ENCODE results near the gene FAM89B.

FAM89B gene

GRCh38 chr11:65575568-65576231, 3.4 kb downstream of the FAM89B start, which contains the start of gene EHBP1L1:
EHBP1L1 (plus strand) TSS chr11:65576053; CDS start chr11:65576303, 250 bp downstream.
- DNase-seq, result no peak

- DNase-seq, result no peak
Measured at GRCh38 chr11:65576232-65576866, 4.0 kb downstream of the FAM89B start.

DNA sequence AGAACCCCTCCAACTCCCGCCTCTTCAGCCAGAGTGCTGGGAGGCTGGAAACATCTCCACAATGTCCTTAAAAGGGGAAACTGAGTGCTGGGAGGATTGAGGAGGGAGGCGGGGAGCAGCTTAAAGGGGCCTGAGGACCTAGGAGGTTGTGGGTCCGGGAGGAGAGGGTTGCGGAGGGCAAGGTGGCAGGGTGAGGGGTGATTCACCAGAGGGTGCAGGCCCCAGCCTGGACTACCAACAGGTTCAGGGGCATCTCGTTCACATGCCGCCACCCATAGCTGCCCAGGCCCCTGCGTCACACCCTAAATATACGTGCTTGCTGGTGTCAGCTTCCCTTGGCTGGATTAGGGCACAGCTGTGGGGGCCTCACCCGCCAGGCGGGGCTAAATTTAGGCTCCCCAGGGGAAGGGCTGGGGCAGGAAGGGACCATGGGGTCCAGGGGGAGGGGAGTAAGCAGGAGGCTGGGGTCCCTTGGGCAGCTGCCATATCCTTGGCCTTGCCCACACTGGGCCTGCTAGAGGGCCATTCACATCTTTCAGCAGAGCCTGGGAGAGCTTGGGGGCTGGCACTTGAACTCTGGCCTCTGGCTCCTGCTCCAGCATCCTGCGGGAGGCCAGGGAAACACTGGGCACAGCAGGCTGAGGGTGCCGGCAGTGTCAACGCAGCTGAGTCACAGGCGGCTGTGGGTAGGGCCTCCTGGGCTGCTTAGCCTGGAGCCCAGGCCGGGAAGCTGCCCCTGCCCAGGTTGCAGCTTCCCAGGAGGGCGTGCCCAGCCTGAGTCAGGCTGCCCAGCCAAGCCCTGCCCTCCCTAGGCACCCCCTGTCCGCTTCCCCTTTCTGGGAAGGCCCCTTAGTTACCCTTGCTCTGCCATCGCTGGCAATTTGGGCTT, 4.8 kb downstream of the FAM89B start:
- no peak for DNase-seq

- no peak for DNase-seq
Measured at GRCh38 chr11:65577756-65578109, 5.4 kb downstream of the FAM89B start.

GRCh38 chr11:65578134-65578533, 5.8 kb downstream of the FAM89B start:
- DNase-seq, result no peak

DNA sequence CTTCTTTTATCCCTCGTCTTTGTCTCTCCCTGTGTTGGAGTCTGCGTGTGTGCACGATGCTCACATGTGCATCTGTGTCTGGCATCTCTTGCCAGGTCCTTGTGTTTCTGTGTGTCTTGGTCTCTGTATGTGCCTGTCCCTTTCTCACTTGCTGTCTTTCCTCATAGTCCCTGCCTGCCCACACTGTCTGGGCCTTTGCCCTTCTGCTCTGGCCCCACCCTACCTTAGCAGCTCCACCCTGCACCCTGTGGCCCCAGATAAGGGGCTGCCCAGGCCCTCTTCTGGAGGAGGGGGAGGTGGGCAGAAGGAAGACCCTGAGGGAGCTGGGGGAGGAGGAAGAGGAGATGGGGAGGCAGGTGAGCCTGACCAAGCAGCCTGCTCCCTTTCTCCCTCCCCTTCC, 6.3 kb downstream of the FAM89B start:
- no peak for DNase-seq

- no peak for DNase-seq
Measured at GRCh38 chr11:65579291-65579690, 7.0 kb downstream of the FAM89B start.

- no peak for DNase-seq
Measured at GRCh38 chr11:65580031-65580692, 7.8 kb downstream of the FAM89B start.

- no peak for DNase-seq
Measured at GRCh38 chr11:65580756-65581155, 8.4 kb downstream of the FAM89B start.

DNA sequence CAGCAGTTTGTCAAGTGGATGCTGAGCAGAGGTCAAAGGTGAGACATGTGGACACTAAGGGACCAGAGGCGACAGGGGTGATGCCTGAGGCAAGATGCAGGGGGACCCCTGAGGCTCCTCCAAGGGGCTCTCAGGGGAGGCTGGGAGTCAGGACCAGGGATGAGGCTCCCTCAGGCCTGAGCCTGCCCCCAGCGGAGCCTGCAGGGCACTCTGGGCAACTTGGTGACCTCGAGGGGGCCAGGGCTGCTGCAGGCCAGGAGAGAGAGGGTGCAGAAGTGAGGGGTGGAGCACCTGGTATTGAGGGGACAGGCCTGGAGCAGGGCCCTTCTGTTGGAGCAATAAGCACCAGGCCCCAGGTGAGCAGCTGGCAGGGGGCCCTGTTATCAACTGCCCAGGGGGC, 9.6 kb downstream of the FAM89B start:
- no peak for DNase-seq

GRCh38 chr11:65583589-65583988, 11.3 kb downstream of the FAM89B start:
- no peak for DNase-seq

- no peak for DNase-seq
Measured at GRCh38 chr11:65584106-65584505, 11.8 kb downstream of the FAM89B start.

GRCh38 chr11:65584723-65585171, 12.4 kb downstream of the FAM89B start:
- no peak for DNase-seq

- DNase-seq, result no peak
Measured at GRCh38 chr11:65585396-65586246, 13.3 kb downstream of the FAM89B start.

DNA sequence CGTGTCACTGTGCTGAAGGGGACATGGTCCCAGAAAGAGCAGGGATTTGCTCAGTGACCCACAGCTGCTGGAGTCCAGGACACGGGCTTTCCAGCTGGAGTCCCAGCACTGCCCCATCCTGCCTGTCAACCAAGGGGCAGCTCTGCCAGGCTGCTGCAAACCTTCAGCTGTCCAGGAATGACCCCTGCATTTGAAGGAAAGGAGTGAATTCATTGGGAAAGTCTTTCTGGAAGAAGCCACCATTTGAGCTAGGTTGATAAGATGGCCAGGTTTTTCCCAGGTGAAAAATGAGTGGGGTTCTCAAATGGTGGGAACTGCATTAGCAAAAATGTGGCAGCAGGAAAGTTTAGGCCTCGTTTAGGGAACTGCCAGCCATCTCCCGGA, 13.9 kb downstream of the FAM89B start:
- no peak for DNase-seq

DNA sequence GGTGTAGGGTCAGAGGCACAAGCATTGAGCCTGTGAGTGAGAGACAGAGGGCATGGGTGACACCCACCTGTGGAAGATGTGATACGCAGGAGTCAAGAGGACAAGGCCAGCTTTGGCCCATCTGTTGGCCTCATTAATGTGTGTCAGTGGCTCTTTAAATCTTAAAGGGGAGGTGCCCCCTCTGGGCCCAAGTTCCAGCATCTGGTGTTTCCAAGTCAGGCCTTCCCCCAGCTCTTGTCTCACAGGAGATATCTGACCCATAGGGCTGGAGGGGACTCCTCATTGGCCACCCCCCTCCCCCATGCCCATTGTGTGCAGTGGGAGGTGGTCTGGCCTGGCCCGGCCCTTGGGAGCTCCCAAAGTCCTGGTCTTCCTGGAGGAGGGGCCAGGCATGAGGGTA, 14.3 kb downstream of the FAM89B start:
- no peak for DNase-seq

- peak; percentile 13 for DNase-seq
Measured at GRCh38 chr11:65588199-65589054, 16.1 kb downstream of the FAM89B start.

DNA sequence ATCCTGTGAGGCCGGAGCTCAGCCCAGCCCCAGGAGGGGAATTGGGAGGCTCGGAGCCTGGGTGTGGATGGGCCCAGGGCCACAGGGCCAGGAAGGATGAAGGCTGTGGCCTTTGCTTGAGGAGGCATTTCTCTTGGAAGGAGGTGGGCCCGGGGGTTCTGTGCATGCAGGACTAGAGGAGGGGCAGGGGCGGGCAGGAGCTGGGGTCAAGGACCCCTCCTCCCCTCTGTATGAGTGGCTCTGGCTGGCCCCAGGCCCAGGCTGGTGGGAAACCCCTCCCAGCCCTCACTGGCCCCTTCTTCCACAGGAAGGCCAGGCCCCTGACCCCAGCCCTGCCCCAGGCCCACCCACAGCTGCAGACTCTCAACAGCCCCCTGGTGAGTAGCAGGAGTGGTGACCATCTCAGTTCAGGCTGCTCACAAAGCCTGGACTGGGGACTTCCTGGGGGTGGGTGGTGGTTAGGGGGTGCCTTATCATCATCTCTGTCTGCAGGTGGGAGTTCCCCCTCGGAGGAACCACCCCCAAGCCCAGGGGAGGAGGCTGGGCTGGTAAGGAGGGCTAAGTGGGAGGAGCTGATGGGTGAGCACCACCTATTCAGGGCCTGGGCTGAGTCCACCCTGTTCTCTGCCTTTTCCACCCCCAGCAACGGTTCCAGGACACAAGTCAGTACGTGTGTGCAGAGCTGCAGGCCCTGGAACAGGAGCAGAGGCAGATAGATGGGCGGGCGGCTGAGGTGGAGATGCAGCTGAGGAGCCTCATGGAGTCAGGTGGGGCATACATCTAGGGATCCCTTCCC, 17.3 kb downstream of the FAM89B start:
- DNase-seq, result no peak

DNA sequence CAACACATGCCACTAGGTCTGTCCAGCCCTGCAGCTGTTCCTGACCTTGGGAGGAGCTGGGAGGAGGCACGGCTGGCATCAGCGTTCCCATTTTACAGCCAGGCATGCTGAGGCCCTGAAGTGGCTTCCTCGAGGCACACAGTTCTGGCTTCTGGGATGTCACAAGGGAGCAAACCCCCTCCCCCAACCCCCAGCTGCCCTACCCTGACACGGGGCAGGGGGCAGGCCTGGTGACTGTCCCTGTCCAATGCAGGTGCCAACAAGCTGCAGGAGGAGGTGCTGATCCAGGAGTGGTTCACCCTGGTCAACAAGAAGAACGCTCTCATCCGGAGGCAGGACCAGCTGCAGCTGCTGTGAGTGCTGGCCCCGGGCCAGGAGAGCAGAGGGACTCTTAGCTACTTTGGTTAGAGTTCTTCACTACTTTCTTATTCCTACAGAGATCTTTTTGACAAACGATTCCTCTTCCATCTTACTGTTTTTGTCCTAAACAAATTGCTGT, 18.0 kb downstream of the FAM89B start:
- no peak for DNase-seq
